ENCODE measurements around the gene GP9.
A peak's percentile ranks its signal among the peaks of the same experiment; 100 is the strongest.

Gene GP9

DNA sequence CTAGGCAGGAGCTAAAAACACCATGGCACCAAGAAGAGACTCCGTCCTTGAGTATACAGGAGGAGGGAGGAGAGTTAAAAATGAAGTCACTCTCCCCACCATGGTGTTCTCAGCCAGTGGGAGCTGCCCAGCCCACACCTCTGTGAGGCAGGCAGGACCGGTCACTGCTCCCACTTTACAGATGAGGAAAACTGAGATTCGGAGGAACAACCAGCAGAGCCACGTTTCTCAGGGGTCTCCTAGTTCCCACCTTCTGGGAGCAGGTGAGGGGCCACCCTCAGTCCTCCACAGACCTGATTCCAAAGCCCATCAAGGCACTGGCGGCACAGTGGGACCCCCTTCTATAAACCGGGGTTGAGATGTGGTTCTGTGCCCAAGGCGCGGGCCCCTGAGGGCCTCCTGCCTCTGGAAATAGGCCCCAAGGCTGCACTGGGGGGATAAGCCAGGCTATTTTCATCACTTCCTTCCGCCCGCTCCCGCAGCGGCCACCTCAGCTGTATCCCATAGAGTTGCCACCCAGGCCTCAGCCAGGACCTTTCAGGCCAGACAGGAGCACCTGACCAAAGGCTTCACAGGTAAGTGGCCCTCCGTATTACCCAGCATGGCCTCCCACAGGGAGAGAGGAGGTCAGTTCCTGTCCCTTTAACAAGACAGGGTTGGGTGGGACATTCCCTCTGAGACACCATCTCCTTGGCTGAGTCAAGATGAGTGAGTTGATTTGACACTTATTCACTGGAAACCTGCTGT is at the start of gene GP9:
GP9 (plus strand) TSS at position 504 of the 747 bp plus-strand sequence. CDS start 961 bp downstream, outside the sequence.
- no peak for DNase-seq (ENCODE audit: low read depth)

- DNase-seq (ENCODE audit: low read depth), result peak; percentile 26
Observed at GRCh38 chr3:129013491-129013891, 47.1 kb upstream of the GP9 start.

DNA sequence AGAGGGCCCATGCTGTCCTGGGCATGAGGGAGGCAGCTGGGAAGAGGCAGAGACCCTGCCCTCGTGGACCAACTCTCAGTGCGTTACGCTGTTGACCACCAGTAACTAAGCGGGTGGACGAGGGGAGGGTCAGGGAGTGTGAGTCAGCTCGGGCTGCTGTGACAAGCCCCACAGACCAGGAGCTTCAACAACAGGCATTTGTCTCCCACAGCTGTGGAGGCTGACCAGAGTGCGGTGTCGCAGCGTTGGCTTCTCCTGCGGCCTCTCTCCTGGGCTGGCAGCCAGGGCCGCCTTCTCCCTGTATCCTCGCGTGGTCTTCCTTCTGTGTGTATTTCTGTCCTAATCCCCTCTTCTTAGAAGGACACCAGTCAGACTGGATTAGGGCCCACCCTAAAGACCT is 46.4 kb upstream of the GP9 start:
- DNase-seq (ENCODE audit: low read depth), result no peak

- no peak for DNase-seq (ENCODE audit: low read depth)
Observed at GRCh38 chr3:129014793-129015345, 45.7 kb upstream of the GP9 start.

GRCh38 chr3:129015388-129016105 is 45.0 kb upstream of the GP9 start:
- peak; percentile 13 for DNase-seq (ENCODE audit: low read depth)

GRCh38 chr3:129016356-129016719 is 44.2 kb upstream of the GP9 start:
- no peak for DNase-seq (ENCODE audit: low read depth)

DNA sequence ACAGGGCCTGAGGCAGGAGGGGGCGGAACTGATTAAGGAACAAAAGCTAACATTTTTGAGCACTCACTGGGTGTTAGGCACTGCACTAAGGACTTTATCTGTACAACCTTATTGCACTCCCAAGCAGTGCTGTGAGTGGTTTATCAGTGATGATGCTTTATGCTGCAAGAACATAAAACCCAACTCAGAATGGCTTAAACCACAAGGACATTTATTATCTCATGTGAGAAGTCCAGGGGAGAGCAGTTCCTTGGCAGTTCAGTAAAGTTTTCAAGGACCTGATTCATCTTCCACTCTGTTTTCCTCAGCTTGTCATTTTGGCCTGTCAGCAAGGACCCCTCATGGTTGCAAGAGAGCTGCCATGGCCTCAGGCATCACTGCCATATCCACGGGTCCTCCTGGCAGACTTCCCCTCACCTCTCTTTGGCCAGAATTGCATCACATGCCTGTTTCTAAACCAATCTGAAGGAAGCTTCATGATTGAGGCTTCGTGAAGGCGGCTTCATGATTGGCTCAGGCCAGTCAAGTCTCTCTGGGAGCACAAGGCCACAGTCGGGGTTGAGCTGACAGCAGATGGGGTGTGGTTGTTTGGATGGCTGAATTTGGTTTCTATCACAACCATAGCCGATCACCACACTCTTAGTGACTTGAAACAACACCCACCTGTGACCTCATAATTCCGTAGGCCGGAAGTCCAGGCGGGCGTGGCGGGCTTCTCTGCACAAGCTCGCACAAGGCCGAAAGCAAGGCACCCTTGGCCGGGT is 43.7 kb upstream of the GP9 start:
- no peak for DNase-seq (ENCODE audit: low read depth)

- no peak for DNase-seq (ENCODE audit: low read depth)
Observed at GRCh38 chr3:129017484-129017899, 43.1 kb upstream of the GP9 start.

- DNase-seq (ENCODE audit: low read depth), result no peak
Observed at GRCh38 chr3:129018271-129018670, 42.3 kb upstream of the GP9 start.

- DNase-seq (ENCODE audit: low read depth), result no peak
Observed at GRCh38 chr3:129018751-129019150, 41.8 kb upstream of the GP9 start.

DNA sequence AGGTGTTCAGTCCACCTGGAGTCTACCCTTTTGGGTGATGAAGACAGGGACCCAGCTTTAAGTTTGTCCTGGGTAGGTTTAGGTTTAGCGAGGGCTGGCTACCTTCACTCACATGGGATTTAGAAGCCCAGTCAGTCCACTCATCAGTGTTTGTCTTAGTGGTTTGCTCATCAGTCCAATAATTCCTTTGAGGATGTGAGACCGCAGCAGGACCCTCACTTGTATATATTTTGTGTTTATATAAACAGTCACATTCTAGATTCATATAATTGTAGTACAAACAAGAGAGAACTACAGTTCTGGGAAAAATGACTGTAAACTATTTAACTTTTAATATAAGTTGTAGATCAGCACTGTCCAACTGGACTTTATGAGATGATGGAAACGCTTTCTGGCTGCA is 41.3 kb upstream of the GP9 start:
- DNase-seq (ENCODE audit: low read depth), result no peak

DNA sequence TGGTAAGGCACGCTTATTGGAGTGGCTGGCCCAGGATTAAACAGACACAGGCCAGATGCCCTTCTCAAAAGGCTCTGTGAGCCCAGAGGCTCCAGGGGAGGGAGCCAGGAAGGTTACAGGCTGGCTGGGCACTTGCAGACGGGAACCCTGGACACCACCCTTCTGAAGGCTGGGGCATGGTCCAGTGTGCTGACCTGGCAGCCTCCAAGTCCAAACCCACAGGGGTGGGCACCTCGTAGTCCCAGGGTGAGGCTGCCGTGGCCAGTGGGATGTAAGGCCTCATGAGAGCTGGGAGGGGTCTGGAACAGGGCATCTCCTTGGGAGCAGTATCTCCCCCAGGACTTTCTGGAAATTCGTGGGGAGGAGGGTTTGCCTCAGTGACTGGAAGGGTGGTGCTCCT is 39.9 kb upstream of the GP9 start:
- no peak for DNase-seq (ENCODE audit: low read depth)

GRCh38 chr3:129021140-129021551 is 39.4 kb upstream of the GP9 start:
- DNase-seq (ENCODE audit: low read depth), result peak; percentile 65

DNA sequence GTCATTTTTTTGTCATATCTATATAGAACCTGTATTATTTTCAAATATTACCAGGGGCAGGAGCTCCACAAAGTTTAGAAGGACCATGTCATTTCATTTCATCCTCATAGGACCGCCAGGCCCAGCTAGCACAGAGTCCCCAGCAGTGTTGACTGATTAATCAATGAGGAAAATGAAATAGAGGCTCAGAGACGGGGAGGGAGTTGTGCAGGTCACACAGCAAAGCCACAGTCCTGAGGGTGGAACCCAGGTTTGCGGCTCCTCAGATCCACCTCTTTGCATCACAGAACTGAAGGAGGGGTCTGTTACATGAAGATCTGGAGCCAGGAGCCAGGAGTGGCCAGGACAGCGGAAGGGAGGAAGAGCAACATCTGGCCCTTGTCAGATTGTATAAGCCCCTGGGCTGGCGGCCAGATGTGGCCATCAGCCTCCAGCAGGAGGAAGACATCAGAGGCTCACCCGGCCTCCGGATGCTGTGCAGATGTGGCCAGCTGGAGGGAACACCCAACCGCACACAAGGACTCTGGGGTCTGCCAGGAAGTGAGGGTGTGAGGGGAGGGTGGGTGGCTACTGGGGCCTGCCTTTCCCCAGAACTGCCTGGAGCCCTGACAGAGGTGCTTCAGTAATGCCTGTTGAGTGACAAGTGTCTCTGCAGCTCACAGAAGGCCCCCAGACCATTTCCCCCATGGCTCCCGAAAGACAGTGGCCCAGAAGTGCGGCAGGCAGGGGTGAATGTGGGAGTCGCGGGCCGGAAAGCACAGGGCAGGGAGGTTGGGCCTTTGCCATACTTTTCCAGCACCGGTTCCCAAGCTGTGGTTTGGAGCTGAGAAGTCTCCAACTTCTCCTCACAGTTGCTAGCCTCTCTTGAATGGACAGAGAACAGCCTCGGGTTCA is 38.2 kb upstream of the GP9 start:
- no peak for DNase-seq (ENCODE audit: low read depth)

GRCh38 chr3:129023008-129023358 is 37.6 kb upstream of the GP9 start:
- no peak for DNase-seq (ENCODE audit: low read depth)

- DNase-seq (ENCODE audit: low read depth), result peak; percentile 22
Observed at GRCh38 chr3:129023909-129024308, 36.7 kb upstream of the GP9 start.

DNA sequence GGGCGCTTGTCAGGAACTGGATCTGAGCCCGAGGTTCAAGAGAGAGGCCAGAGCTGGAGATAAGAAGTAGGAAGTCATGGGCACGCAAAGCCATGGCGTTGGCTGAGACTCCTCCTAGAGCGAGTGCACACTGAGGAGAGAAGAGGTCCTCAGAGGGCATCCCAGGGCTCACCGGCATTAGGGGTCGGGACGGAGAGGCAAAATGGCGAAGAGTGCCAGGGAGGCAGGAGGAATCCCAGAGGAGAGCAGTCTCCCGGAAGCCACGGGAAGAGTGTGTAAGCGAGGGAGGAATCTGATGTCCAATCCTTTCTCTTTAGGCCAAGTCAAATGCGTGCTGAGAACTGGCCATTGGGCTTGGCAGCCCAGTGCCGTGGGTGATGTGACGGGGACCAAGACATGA is 35.5 kb upstream of the GP9 start:
- no peak for DNase-seq (ENCODE audit: low read depth)

- peak; percentile 38 for DNase-seq (ENCODE audit: low read depth)
Observed at GRCh38 chr3:129025691-129026435, 34.7 kb upstream of the GP9 start.

- peak; percentile 88 for DNase-seq (ENCODE audit: low read depth)
Observed at GRCh38 chr3:129026728-129027543, 33.6 kb upstream of the GP9 start.

DNA sequence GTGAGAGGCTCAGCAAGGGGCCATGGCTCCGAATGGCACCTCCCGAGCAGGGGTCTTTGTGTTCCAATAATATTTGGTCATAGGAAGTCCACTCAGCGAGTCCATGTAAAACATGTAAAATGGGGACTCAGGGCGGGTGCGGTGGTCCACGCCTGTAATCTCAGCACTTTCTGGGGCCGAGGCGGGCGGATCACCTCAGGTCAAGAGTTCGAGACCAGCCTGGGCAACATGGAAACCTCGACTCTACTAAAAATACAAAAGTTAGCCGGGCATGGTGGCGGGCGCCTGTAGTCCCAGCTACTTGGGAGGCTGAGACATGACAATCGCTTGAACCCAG is 33.1 kb upstream of the GP9 start:
- no peak for DNase-seq (ENCODE audit: low read depth)

Data from EH (cell line).